ENCODE results near the gene FBXW8. TPM values are rescaled to one million over a fixed set of nuclear protein-coding genes. Genes with fewer than 3 reads are reported as not detected.

FBXW8 gene
- total RNA-seq, 2 experiments from 2014 or later = 6.4 to 6.5 TPM

DNA sequence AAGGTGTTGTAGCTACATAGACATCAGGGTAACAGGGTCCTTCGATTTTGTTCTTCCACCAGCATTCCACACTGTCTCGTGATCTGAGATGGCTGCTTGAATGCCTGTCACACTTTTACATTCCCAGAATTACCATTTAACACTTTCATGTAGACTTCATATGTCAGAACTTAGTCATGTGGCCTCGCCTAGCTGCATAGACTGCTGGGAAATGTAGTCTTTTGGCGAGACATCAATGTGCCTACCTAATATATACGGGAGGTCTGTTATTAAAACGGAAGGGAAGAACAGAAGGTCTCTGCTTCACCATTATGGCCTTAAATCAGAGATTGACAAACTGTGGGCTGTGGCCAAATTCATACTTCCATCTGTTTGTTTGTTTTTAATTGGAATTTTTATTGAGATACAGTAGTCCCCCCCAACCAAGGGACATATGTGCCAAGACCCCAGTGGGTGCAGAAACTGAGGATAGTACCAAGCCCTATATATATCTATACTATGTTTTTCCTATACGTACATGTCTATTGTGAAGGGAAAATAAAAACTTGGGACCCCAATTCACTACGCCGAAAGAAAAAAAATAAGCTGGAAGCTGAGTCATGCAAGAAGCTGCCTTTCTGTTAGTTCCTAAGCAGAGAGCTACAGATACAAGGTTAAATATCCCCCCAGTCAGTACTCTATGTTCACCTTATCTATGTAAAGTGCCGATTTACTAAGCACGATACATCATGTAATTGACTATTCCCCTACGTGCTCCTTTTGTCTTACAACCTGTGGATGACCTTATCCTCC lies 18.2 kb upstream of the FBXW8 start:
- Mint-ChIP-seq H3K27ac (no peak overlapping the region), H3K9me3 (no peaks in the 10 kb centered on the region), H3K36me3 (ENCODE audit: low read depth) (no peaks in the 10 kb centered on the region), H3K4me3 (no peak overlapping the region), H3K4me1 (ENCODE audit: low read depth) (no peaks in the 10 kb centered on the region), H3K27me3 (ENCODE audit: low read depth) (no peaks in the 10 kb centered on the region)
- intact Hi-C loops (cut with micrococcal nuclease) = no loop called here
- CTCF ChIA-PET = interaction anchor here (0.6 kb wide), 1 partner anchor 31 kb away, joined by 3 read pairs; no protein-coding TSS in a partner anchor
- no peak for DNase-seq

DNA sequence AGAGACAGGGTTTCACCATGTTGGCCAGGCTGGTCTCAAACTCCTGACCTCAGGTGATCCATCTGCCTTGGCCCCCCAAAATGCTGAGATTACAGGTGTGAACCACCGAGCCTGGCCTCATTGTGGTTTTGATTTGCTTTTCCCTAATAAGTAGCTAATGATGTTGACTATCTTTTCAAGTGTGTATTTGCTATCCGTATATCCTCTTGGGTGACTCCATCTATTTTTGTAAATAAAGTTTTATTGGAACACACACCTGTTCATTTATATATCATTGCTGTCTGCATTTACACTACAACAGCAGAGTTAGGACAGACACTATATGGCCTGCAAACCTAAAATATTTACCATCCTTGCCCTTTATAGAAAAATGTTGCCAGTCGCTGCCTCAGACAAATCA lies 15.8 kb upstream of the FBXW8 start:
- Mint-ChIP-seq H3K27me3 (ENCODE audit: low read depth) (no peaks in the 10 kb centered on the region), H3K36me3 (ENCODE audit: low read depth) (no peaks in the 10 kb centered on the region), H3K4me1 (ENCODE audit: low read depth) (no peaks in the 10 kb centered on the region), H3K9me3 (no peaks in the 10 kb centered on the region), H3K27ac (no peak overlapping the region), H3K4me3 (no peak overlapping the region)
- no peak for DNase-seq
- CTCF ChIA-PET = no interaction called here
- intact Hi-C loops (cut with micrococcal nuclease) = no loop called here

GRCh38 chr12:116896411-116896924 lies 14.3 kb upstream of the FBXW8 start:
- intact Hi-C loops (cut with micrococcal nuclease) = no loop called here

GRCh38 chr12:116897476-116897875 lies 13.3 kb upstream of the FBXW8 start:
- Mint-ChIP-seq H3K27ac (no peak overlapping the region), H3K4me1 (ENCODE audit: low read depth) (no peaks in the 10 kb centered on the region)

More at GRCh38 chr12:116896411-116896924, 14.3 kb upstream of the FBXW8 start:
- CTCF ChIA-PET = no interaction called here
- Mint-ChIP-seq H3K9me3 (no peaks in the 10 kb centered on the region), H3K4me3 (no peak overlapping the region), H3K4me1 (ENCODE audit: low read depth) (no peaks in the 10 kb centered on the region), H3K27me3 (ENCODE audit: low read depth) (no peaks in the 10 kb centered on the region), H3K36me3 (ENCODE audit: low read depth) (no peaks in the 10 kb centered on the region), H3K27ac (no peak overlapping the region)
- no peak for DNase-seq

DNA sequence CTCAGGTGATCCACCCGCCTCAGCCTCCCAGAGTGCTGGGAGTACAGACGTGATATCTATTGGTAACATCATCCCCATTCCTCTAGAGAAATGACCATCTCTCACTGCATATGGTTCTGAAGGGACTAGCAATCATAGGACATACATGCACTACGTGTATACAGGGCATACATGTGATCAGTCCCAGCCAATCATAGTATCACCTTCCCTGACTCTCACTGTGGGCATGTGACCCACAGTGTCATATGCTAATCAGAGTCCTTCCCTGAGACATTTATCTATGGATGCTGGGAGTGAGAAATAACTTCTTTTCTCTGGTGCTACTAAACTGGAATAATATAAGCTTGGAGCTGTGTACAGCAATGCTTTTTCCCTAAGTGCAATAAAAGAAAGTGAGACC lies 12.1 kb upstream of the FBXW8 start:
- peaks cover 5% of the 10 kb centered on the region for H3K27me3 Mint-ChIP-seq (ENCODE audit: low read depth)
- no peak overlapping the region for H3K27ac Mint-ChIP-seq
- no peak overlapping the region for H3K4me3 Mint-ChIP-seq
- intact Hi-C loops (cut with micrococcal nuclease) = no loop called here
- no peaks in the 10 kb centered on the region for H3K4me1 Mint-ChIP-seq (ENCODE audit: low read depth)
- CTCF ChIA-PET = no interaction called here
- no peaks in the 10 kb centered on the region for H3K9me3 Mint-ChIP-seq
- no peak for DNase-seq
- no peaks in the 10 kb centered on the region for H3K36me3 Mint-ChIP-seq (ENCODE audit: low read depth)

More at GRCh38 chr12:116897476-116897875, 13.3 kb upstream of the FBXW8 start:
- DNase-seq = no peak
- Mint-ChIP-seq H3K4me3 (no peak overlapping the region), H3K36me3 (ENCODE audit: low read depth) (no peaks in the 10 kb centered on the region), H3K9me3 (no peaks in the 10 kb centered on the region), H3K27me3 (ENCODE audit: low read depth) (peaks cover 5% of the 10 kb centered on the region)
- intact Hi-C loops (cut with micrococcal nuclease) = no loop called here
- CTCF ChIA-PET = no interaction called here

DNA sequence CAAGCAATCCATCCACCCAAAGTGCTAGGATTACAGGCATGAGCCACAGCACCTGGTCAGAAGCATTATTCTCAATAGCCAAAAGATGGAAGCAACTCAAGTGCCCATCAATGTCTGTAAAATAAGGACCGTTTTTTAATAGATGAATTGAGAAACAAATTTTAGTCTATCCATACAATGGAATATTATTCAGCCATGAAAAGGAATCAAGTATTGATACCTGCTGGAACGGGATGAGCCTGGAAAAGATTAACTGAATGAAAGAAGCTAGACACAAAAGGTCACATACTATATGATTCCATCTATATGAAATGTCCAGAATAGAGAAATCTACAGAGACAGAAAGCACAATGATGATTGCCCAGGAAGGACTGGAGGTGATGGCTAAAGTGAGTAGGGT lies 9.1 kb upstream of the FBXW8 start:
- H3K4me1 Mint-ChIP-seq (ENCODE audit: low read depth) = no peaks in the 10 kb centered on the region
- CTCF ChIA-PET = interaction anchor here (0.7 kb wide), 1 partner anchor 176 kb away, joined by 3 read pairs; no protein-coding TSS in a partner anchor
- no peak overlapping the region for H3K4me3 Mint-ChIP-seq
- no peak overlapping the region for H3K27ac Mint-ChIP-seq
- H3K36me3 Mint-ChIP-seq (ENCODE audit: low read depth) = no peaks in the 10 kb centered on the region
- intact Hi-C loops (cut with micrococcal nuclease) = no loop called here
- peaks cover 5% of the 10 kb centered on the region for H3K27me3 Mint-ChIP-seq (ENCODE audit: low read depth)
- DNase-seq = no peak
- H3K9me3 Mint-ChIP-seq = no peaks in the 10 kb centered on the region

GRCh38 chr12:116903818-116904217 lies 6.9 kb upstream of the FBXW8 start:
- Mint-ChIP-seq H3K36me3 (ENCODE audit: low read depth) (no peaks in the 10 kb centered on the region), H3K27ac (no peak overlapping the region), H3K9me3 (no peaks in the 10 kb centered on the region), H3K27me3 (ENCODE audit: low read depth) (peaks cover 6% of the 10 kb centered on the region), H3K4me3 (no peak overlapping the region), H3K4me1 (ENCODE audit: low read depth) (no peaks in the 10 kb centered on the region)
- DNase-seq = no peak
- CTCF ChIA-PET = no interaction called here
- intact Hi-C loops (cut with micrococcal nuclease) = no loop called here

DNA sequence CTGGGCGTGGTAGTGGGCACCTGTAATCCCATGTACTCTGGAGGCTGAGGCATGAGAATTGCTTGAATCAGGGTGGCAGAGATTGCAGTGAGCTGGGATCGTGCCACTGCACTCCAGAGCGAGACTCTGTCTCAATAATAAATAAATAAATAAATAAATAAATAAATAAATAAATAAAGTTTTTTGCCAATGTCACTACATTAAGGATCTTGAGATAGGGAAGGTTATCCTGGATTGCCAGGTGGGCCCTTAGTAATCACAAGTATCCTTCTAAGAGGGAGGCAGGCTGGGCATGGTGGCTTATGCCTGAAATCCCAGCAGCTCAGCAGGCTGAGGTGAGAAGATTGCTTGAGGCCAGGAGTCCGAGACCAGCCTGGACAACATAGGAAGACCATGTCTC lies 4.5 kb upstream of the FBXW8 start:
- no peak overlapping the region for H3K4me3 Mint-ChIP-seq
- H3K36me3 Mint-ChIP-seq (ENCODE audit: low read depth) = no peaks in the 10 kb centered on the region
- CTCF ChIA-PET = interaction anchor here (1.1 to 1.3 kb wide), 2 partner anchors 50 to 120 kb away, joined by 3 read pairs; no protein-coding TSS in a partner anchor
- intact Hi-C loops (cut with micrococcal nuclease) = no loop called here
- no peak overlapping the region for H3K27ac Mint-ChIP-seq
- no peaks in the 10 kb centered on the region for H3K9me3 Mint-ChIP-seq
- H3K27me3 Mint-ChIP-seq (ENCODE audit: low read depth) = peaks cover 9% of the 10 kb centered on the region
- DNase-seq = no peak
- H3K4me1 Mint-ChIP-seq (ENCODE audit: low read depth) = no peaks in the 10 kb centered on the region

DNA sequence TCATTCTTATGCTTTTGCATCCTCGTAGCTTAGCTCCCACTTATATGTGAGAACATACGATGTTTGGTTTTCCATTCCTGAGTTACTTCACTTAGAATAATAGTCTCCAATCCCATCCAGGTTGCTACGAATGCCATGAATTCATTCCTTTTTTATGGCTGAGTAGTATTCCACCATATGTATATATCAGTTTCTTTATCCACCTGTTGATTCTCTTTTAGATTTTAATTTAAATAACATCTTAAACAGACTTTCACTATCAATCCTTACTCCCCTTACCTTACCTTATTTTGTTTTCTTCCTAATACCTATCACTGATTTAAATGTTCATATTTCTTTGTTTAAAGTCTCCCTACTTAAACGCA lies 488 bp upstream of the FBXW8 start:
- CTCF ChIA-PET = no interaction called here
- Mint-ChIP-seq H3K27me3 (ENCODE audit: low read depth) (peaks cover 4% of the 10 kb centered on the region), H3K36me3 (ENCODE audit: low read depth) (no peaks in the 10 kb centered on the region), H3K4me1 (ENCODE audit: low read depth) (peaks cover 17% of the 10 kb centered on the region), H3K27ac (no peak overlapping the region), H3K9me3 (no peaks in the 10 kb centered on the region), H3K4me3 (peak overlapping the region; percentile 92)
- DNase-seq = no peak
- intact Hi-C loops (cut with micrococcal nuclease) = no loop called here

- no peak for DNase-seq
- Mint-ChIP-seq H3K4me3 (no peak overlapping the region), H3K27me3 (ENCODE audit: low read depth) (no peaks in the 10 kb centered on the region), H3K9me3 (no peaks in the 10 kb centered on the region), H3K4me1 (ENCODE audit: low read depth) (peaks cover 44% of the 10 kb centered on the region), H3K27ac (no peak overlapping the region), H3K36me3 (ENCODE audit: low read depth) (peaks cover 13% of the 10 kb centered on the region)
- intact Hi-C loops (cut with micrococcal nuclease) = no loop called here
- CTCF ChIA-PET = no interaction called here
These were observed 4.6 kb downstream of the FBXW8 start for GRCh38 chr12:116915326-116915725.

DNA sequence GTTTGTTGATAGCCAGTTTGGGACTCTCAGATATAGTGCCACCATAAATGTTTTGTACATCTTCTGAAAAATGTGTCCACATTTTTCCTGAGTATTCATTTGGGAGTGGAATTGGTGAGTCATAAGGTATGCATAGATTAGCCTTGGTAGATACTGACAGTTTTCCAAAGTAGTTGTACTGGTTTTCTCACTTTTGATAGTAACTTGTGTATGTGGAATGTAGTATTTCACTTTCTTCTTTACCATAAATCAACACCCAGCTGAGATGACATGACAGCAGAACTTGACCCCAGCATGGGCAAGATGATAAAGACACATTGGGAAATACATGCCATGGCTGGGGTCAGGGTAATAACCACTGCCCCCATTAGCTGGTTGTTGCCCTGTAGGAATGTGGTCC lies 5.4 kb downstream of the FBXW8 start:
- H3K4me3 Mint-ChIP-seq = no peak overlapping the region
- no peaks in the 10 kb centered on the region for H3K9me3 Mint-ChIP-seq
- H3K36me3 Mint-ChIP-seq (ENCODE audit: low read depth) = peaks cover 15% of the 10 kb centered on the region
- peaks cover 3% of the 10 kb centered on the region for H3K27me3 Mint-ChIP-seq (ENCODE audit: low read depth)
- CTCF ChIA-PET = no interaction called here
- no peak overlapping the region for H3K27ac Mint-ChIP-seq
- peaks cover 52% of the 10 kb centered on the region for H3K4me1 Mint-ChIP-seq (ENCODE audit: low read depth)
- intact Hi-C loops (cut with micrococcal nuclease) = no loop called here
- no peak for DNase-seq

DNA sequence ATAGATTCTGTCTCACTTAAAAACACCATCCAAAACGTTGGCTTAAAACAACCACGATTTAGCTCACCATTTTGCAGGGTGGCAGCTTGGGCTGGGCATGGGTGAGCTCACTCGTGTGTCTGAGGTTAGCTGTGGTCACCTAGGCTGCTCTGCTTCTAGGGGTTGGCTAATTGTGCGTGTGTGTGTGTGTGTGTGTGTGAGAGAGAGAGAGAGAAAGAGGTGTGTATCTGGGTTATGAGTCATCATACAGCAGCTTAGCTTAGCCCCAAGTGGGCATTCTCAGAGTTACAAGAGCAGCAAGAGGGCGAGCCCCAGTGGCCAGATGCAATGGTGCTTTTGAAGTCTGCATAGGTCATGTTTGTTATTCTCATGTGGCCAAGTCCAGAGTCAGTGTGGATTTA lies 6.0 kb downstream of the FBXW8 start:
- H3K4me3 Mint-ChIP-seq = no peak overlapping the region
- H3K36me3 Mint-ChIP-seq (ENCODE audit: low read depth) = peaks cover 15% of the 10 kb centered on the region
- peaks cover 53% of the 10 kb centered on the region for H3K4me1 Mint-ChIP-seq (ENCODE audit: low read depth)
- intact Hi-C loops (cut with micrococcal nuclease) = no loop called here
- no peak overlapping the region for H3K27ac Mint-ChIP-seq
- peak; percentile 22 for DNase-seq
- CTCF ChIA-PET = no interaction called here
- no peaks in the 10 kb centered on the region for H3K9me3 Mint-ChIP-seq
- H3K27me3 Mint-ChIP-seq (ENCODE audit: low read depth) = peaks cover 3% of the 10 kb centered on the region

- H3K4me3 Mint-ChIP-seq = no peak overlapping the region
- H3K4me1 Mint-ChIP-seq (ENCODE audit: low read depth) = peaks cover 54% of the 10 kb centered on the region
- H3K27me3 Mint-ChIP-seq (ENCODE audit: low read depth) = peaks cover 3% of the 10 kb centered on the region
- no peaks in the 10 kb centered on the region for H3K9me3 Mint-ChIP-seq
- DNase-seq = no peak
- no peak overlapping the region for H3K27ac Mint-ChIP-seq
- H3K36me3 Mint-ChIP-seq (ENCODE audit: low read depth) = peaks cover 15% of the 10 kb centered on the region
- CTCF ChIA-PET = no interaction called here
- intact Hi-C loops (cut with micrococcal nuclease) = no loop called here
These were observed 7.7 kb downstream of the FBXW8 start for GRCh38 chr12:116918464-116918863.

Measured in activated naive CD4-positive, alpha-beta T cell treated with anti-CD3 and anti-CD28 coated beads for 36 hours (primary cell).